B cell (primary cell): Measurements from ENCODE around the gene CEPT1. TPM values are rescaled to one million over a fixed set of nuclear protein-coding genes. Genes with fewer than 3 reads are reported as not detected.

Experiments
- ATAC-seq: fragments of 200-7000 bp; cut with Tn5 transposase; one replicate; pipeline ENCODE4 v1.10.0; 2021; ENCODE audit warnings: low read depth, mild to moderate bottlenecking, moderate number of reproducible peaks, moderate library complexity
- CTCF ChIA-PET: fragments of 350-600 bp; sonication (Branson Sonifier 250); formaldehyde crosslinking; loops from one replicate; lab custom pipeline; 2021; ENCODE audit warnings: antibody characterized with exemption, inconsistent platforms; lab: Charles Lee
- POLR2A ChIA-PET: fragments of 350-600 bp; sonication (Branson Sonifier 250); formaldehyde crosslinking; loops from one replicate; lab custom pipeline; 2021; ENCODE audit warnings: antibody characterized with exemption; lab: Charles Lee
- DNase-seq: peaks from one replicate; pipeline ENCODE4 v3.0.0; 2013
- H2AFZ ChIP-seq: 2 replicates; pipeline ENCODE4 v1.6.1; 2012; ENCODE audit warnings: mild to moderate bottlenecking, low read depth, low read length; ENCODE audit not compliant: insufficient read depth, poor library complexity, severe bottlenecking
- H3K27ac ChIP-seq, 2 donors: 1 replicate in 1 of 2; 2 replicates in 1 of 2; pipeline ENCODE4 v1.5.1; 2012 to 2013; ENCODE audit warnings: low read length in 2 of 2, mild to moderate bottlenecking in 2 of 2, moderate library complexity in 1 of 2
- H3K27me3 ChIP-seq, 4 experiments: fragments of 200-600 bp in 1 of 4; sonication (generic) in 1 of 4; replicated peaks in 1 of 4; 1 replicate in 2 of 4; 2 replicates in 2 of 4; pipeline versions ENCODE4 v1.6.1 to v1.7.0; 2013 to 2016; ENCODE audit warnings: low read length in 3 of 4, mild to moderate bottlenecking in 2 of 4, mixed read lengths in 1 of 4, moderate library complexity in 1 of 4; ENCODE audit not compliant: insufficient read depth in 4 of 4, control insufficient read depth in 3 of 4; ENCODE audit errors: control extremely low read depth in 1 of 4
- H3K36me3 ChIP-seq, 2 experiments: replicated peaks in 1 of 2; 1 replicate in 1 of 2; 2 replicates in 1 of 2; pipeline versions ENCODE4 v1.6.1 to v1.7.1; 2013; ENCODE audit warnings: low read length in 1 of 2; ENCODE audit not compliant: insufficient read depth in 2 of 2, control insufficient read depth in 1 of 2; ENCODE audit errors: control extremely low read depth in 1 of 2, extremely low read depth in 1 of 2
- H3K4me1 ChIP-seq, 2 donors: fragments of 200-600 bp in 1 of 2; sonication (generic) in 1 of 2; 1 replicate in 1 of 2; 2 replicates in 1 of 2; pipeline versions ENCODE4 v1.5.1 to v1.6.1; 2013 to 2017; ENCODE audit warnings: low read length in 2 of 2; ENCODE audit not compliant: control insufficient read depth in 2 of 2, insufficient read depth in 2 of 2
- H3K4me2 ChIP-seq: replicated peaks from 2 replicates; pipeline ENCODE3; 2012; ENCODE audit warnings: mild to moderate bottlenecking, low read depth, low read length; ENCODE audit not compliant: poor library complexity, severe bottlenecking
- H3K4me3 ChIP-seq, 5 experiments: fragments of 200-600 bp in 1 of 5; sonication (generic) in 1 of 5; 1 replicate in 3 of 5; 2 replicates in 2 of 5; pipeline versions ENCODE4 v1.5.1 to v1.7.0; 2011 to 2016; ENCODE audit warnings: low read length in 4 of 5, mild to moderate bottlenecking in 4 of 5, low read depth in 2 of 5, control low read depth in 1 of 5, moderate library complexity in 1 of 5; ENCODE audit not compliant: insufficient read depth in 1 of 5; ENCODE audit errors: control extremely low read depth in 1 of 5, extremely low read depth in 1 of 5
- H3K79me2 ChIP-seq: fragments of 200-600 bp; sonication (generic); one replicate; pipeline ENCODE4 v1.6.0; 2016; ENCODE audit warnings: low read length; ENCODE audit not compliant: control insufficient read depth, insufficient read depth
- H3K9ac ChIP-seq: fragments of 200-600 bp; sonication (generic); 2 replicates; pipeline ENCODE4 v1.6.1; 2017; ENCODE audit warnings: mild to moderate bottlenecking, low read length, moderate library complexity
- H3K9me3 ChIP-seq, 3 donors: one replicate each; pipeline versions ENCODE4 v1.6.1 to v1.7.1; 2013; ENCODE audit warnings: low read length in 2 of 3; ENCODE audit not compliant: control insufficient read depth in 2 of 3, insufficient read depth in 1 of 3; ENCODE audit errors: control extremely low read depth in 1 of 3
- H4K20me1 ChIP-seq: 2 replicates; pipeline ENCODE4 v1.6.0; 2012; ENCODE audit warnings: mild to moderate bottlenecking, low read length; ENCODE audit not compliant: insufficient read depth, control insufficient read depth, poor library complexity, severe bottlenecking
- H3K27ac Mint-ChIP-seq: one replicate; pipeline ENCODE4 v1.8.0; 2021; ENCODE audit warnings: mixed read lengths
- H3K27me3 Mint-ChIP-seq: one replicate; pipeline ENCODE4 v1.8.0; 2021; ENCODE audit warnings: mixed read lengths
- H3K4me1 Mint-ChIP-seq: one replicate; pipeline ENCODE4 v1.8.0; 2021; ENCODE audit warnings: mixed read lengths
- H3K4me3 Mint-ChIP-seq: one replicate; pipeline ENCODE4 v1.8.0; 2021; ENCODE audit warnings: mixed read lengths
- H3K9me3 Mint-ChIP-seq: one replicate; pipeline ENCODE4 v1.8.0; 2022; ENCODE audit warnings: mixed read lengths; ENCODE audit not compliant: insufficient read depth
- CTCF ChIP-seq: fragments of 200-600 bp; IDR thresholded peaks from one replicate; pipeline ENCODE4 v1.8.0; 2022; ENCODE audit warnings: antibody characterized with exemption, mild to moderate bottlenecking
- EZH2 ChIP-seq: IDR thresholded peaks from 2 replicates; pipeline ENCODE4 v1.6.1; 2012; ENCODE audit warnings: borderline replicate concordance, low read depth, mild to moderate bottlenecking, moderate library complexity, low read length; ENCODE audit not compliant: insufficient read depth, poor library complexity, severe bottlenecking
- WGBS: methylation state at CpG from one replicate; pipeline ENCODE4 v1.1.5; 2013; ENCODE audit warnings: missing lambda C conversion rate; ENCODE audit not compliant: insufficient coverage; 5-methylcytosine and 5-hydroxymethylcytosine counted together
- intact Hi-C: fragments of 100-400 bp; cut with micrococcal nuclease; formaldehyde crosslinking; loops from one replicate; pipeline ENCODE4 v1.10.0; 2022
- polyA plus RNA-seq: library from polyadenylated mRNA; depleted of rRNA; stranded (reverse); fragments of >200 nt; gene quantifications from 2 replicates; pipeline ENCODE4 v1.2.3, GENCODE V29; 2012
- total RNA-seq, 2 donors: library from RNA; stranded (reverse); fragments of 120-200 nt in 1 of 2; gene quantifications; 1 replicate in 1 of 2; 2 replicates in 1 of 2; pipeline versions ENCODE4 v1.2.3 to v1.2.4, GENCODE V29; 2013 to 2022

The CEPT1 gene
- total and polyA plus RNA-seq, 2 donors (not counting 1 experiment from before 2014, with no cell fraction given), result 47.1 to 83.5 TPM

- POLR2A ChIA-PET, result interaction anchor here (7.8 kb wide), 1 partner anchor 13 kb away, joined by 138 read pairs; no protein-coding TSS in a partner anchor
- H2AFZ ChIP-seq, result peak overlapping the region; percentile 84
- Mint-ChIP-seq H3K4me3 (peak overlapping the region; percentile 91), H3K4me1 (peaks cover 68% of the 10 kb centered on the region), H3K27ac (peak overlapping the region; percentile 96), H3K9me3 (no peaks in the 10 kb centered on the region), H3K27me3 (no peaks in the 10 kb centered on the region)
- TF ChIP-seq EZH2 (no peak), CTCF (no peak)
- peaks cover 51 to 61% of the 10 kb centered on the region in 2 donors for H3K4me1 ChIP-seq
- CTCF ChIA-PET, result interaction anchor here (0.5 to 9.3 kb wide), 3 partner anchors 13 to 1474 kb away, joined by 3 to 205 read pairs (median 3); no protein-coding TSS in a partner anchor
- no peaks in the 10 kb centered on the region for H3K9me3 ChIP-seq
- H3K36me3 ChIP-seq, result peaks cover 0 to 8% of the 10 kb centered on the region in 2 experiments
- H3K9ac ChIP-seq, result peak overlapping the region; percentile 83
- H3K4me2 ChIP-seq, result peak overlapping the region; percentile 88
- H4K20me1 ChIP-seq, result no peaks in the 10 kb centered on the region
- peak overlapping the region; percentile 88 to 96 for H3K27ac ChIP-seq
- ATAC-seq, result no peak
- peaks cover 37% of the 10 kb centered on the region for H3K79me2 ChIP-seq
- peak overlapping the region in 4 of 5 experiments; percentile 12 to 87 (median 72) for H3K4me3 ChIP-seq
- intact Hi-C loops, result loop anchor here (1.0 to 10.0 kb wide), 7 partner anchors 11 to 420 kb away; partner anchors contain the start of genes ATP5PB, CEPT1, DRAM2 and LRIF1
- WGBS, result 57% methylated on average over 7 of the region's 9 CpGs
- DNase-seq, result peak; percentile 64
- no peaks in the 10 kb centered on the region for H3K27me3 ChIP-seq
These were observed 65.1 kb downstream of the CEPT1 start for GRCh38 chr1:111204983-111205713.

- intact Hi-C loops, result loop anchor here (2.0 to 10.0 kb wide), 3 partner anchors 141 to 421 kb away; partner anchors contain the start of genes ATP5PB and WDR77
- H3K4me3 ChIP-seq, result no peak overlapping the region
- H3K9ac ChIP-seq, result no peak overlapping the region
- no peaks in the 10 kb centered on the region for H4K20me1 ChIP-seq
- no peak for TF ChIP-seq CTCF
- TF ChIP-seq EZH2, result no peak
- ChIA-PET POLR2A (interaction anchor here (2.2 kb wide), 1 partner anchor 10 kb away, joined by 9 read pairs; no protein-coding TSS in a partner anchor), CTCF (interaction anchor here (1.1 to 1.4 kb wide), 2 partner anchors 11 to 507 kb away, joined by 3 to 13 read pairs; no protein-coding TSS in a partner anchor)
- ATAC-seq (no peak), DNase-seq (no peak)
- Mint-ChIP-seq H3K4me3 (peak overlapping the region; percentile 91), H3K9me3 (no peaks in the 10 kb centered on the region), H3K27ac (peak overlapping the region; percentile 96), H3K4me1 (peaks cover 64% of the 10 kb centered on the region), H3K27me3 (no peaks in the 10 kb centered on the region)
- H3K27ac ChIP-seq, result peak overlapping the region; percentile 88 to 96
- no CpG with 5 or more reads among the region's 2 CpGs for WGBS
- peaks cover 45 to 56% of the 10 kb centered on the region in 2 donors for H3K4me1 ChIP-seq
- H3K9me3 ChIP-seq, result no peaks in the 10 kb centered on the region
- peaks cover 31% of the 10 kb centered on the region for H3K79me2 ChIP-seq
- no peaks in the 10 kb centered on the region for H3K27me3 ChIP-seq
- peaks cover 0 to 6% of the 10 kb centered on the region in 2 experiments for H3K36me3 ChIP-seq
- H2AFZ ChIP-seq, result no peak overlapping the region
- H3K4me2 ChIP-seq, result peak overlapping the region; percentile 88
These were observed 65.7 kb downstream of the CEPT1 start for GRCh38 chr1:111205714-111206050.
